Left lung (tissue), 10 donors: ENCODE data around the gene CORO6. TPM values are rescaled to one million over a fixed set of nuclear protein-coding genes. Genes with fewer than 3 reads are reported as not detected.
A peak's percentile ranks its signal among the peaks of the same experiment; 100 is the strongest.

ENCODE experiments used
- ATAC-seq: fragments of 200-7000 bp; cut with Tn5 transposase; one replicate; pipeline ENCODE4 v1.9.1; 2020; ENCODE audit warnings: moderate library complexity
- DNase-seq, 4 donors: peaks; one replicate each; pipeline ENCODE4 v3.0.0-alpha.2; 2013 to 2020
- H3K27ac ChIP-seq, 2 donors: fragments of 200-600 bp; sonication (generic) in 1 of 2; one replicate each; pipeline versions ENCODE4 v1.5.0 to v1.8.0; 2020 to 2021
- H3K27me3 ChIP-seq, 2 donors: fragments of 200-600 bp; sonication (generic) in 1 of 2; one replicate each; pipeline versions ENCODE4 v1.5.0 to v1.8.0; 2020 to 2021
- H3K36me3 ChIP-seq, 2 donors: fragments of 200-600 bp; sonication (generic) in 1 of 2; one replicate each; pipeline versions ENCODE4 v1.5.0 to v1.8.0; 2020 to 2021
- H3K4me1 ChIP-seq, 2 donors: fragments of 200-600 bp; one replicate each; pipeline ENCODE4 v1.8.0; 2021
- H3K4me3 ChIP-seq, 2 donors: fragments of 200-600 bp; sonication (generic) in 1 of 2; one replicate each; pipeline versions ENCODE4 v1.5.0 to v1.8.0; 2020 to 2021; ENCODE audit warnings: mild to moderate bottlenecking in 1 of 2
- H3K9me3 ChIP-seq, 2 donors: fragments of 200-600 bp; sonication (generic) in 1 of 2; one replicate each; pipeline versions ENCODE4 v1.5.0 to v1.8.0; 2020 to 2021
- intact Hi-C, 2 donors: fragments of 100-400 bp; cut with DNase I; formaldehyde crosslinking; loops; one replicate each; pipeline versions ENCODE4 v1.11.2 to v1.14.2; 2022
- polyA plus RNA-seq, 6 donors: library from polyadenylated mRNA; unstranded; fragments of 120-200 nt; gene quantifications; one replicate each; pipeline ENCODE4 v1.2.1, GENCODE V29; 2013; ENCODE audit not compliant: insufficient read length in 6 of 6
- total RNA-seq, 2 donors: library from RNA; stranded (reverse); fragmentation: NEBNext Ultra II Directional; extraction: Animal tissue kit (Norgen Biotek cat#: 25700); gene quantifications; one replicate each; pipeline ENCODE4 v1.2.1, GENCODE V29; 2021
- TF ChIP-seq, protein P1 (sequence below), 2 donors: fragments of 200-600 bp; sonication (generic) in 1 of 2; IDR thresholded peaks; one replicate each; pipeline versions ENCODE4 v1.5.0 to v1.8.0; 2021; ENCODE audit warnings: antibody characterized with exemption in 2 of 2
- donor health status: DM: no; HTN: yes; CAD: no.
- donor health status: DM: no; HTN: no; CAD: no.

CORO6 gene
- total and polyA plus RNA-seq, 8 donors: 3.8 to 6.9 (median 4.2) TPM

DNA sequence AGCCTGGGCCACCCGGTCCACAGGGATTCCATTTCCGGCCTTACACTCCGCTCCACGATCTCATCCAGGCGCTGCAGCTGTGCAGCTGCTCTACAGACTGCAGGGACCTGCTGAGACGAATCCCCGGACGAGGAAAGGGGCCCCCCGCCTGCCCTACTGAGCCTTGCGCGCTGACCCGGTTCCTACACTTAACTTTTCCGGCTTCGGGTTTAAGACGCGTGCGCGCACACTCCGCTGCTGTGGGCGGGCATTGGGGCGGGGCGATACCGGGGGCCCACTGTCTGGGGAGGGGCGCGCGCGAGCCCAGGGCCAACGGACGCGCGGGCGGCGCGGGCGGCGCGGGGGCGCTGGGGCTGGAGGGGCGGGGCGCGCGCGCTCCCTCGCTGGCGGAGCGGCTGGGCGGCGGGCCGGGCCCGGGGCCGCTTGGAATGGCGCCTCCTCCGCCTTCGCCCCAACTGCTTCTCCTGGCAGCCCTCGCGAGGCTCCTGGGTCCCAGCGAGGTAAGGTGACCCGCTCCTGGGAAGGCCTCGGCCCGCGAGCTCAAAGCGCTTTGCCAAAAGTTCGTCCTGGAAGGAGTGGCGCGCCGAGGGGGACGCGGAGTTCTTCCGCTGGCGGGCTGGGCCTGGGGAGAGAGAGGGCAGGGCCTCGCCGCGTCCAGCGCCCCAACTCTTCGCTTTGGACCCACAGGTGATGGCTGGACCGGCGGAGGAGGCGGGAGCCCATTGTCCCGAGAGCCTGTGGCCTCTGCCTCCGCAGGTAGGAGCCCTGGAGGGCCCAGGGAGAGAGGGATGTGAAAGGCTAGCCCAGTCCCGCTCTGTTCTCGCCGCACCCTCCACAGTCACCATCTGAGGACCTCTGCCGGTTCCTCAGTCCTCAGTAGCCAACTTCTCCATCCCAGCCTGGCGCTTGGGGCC lies 54.1 kb downstream of the CORO6 start, which contains the start of gene TP53I13:
Gene TP53I13, plus strand, starts transcription at position 371 of the 914 bp plus-strand sequence. Its CDS starts 58 bp downstream, at position 429.
- TF ChIP-seq, protein P1, sequence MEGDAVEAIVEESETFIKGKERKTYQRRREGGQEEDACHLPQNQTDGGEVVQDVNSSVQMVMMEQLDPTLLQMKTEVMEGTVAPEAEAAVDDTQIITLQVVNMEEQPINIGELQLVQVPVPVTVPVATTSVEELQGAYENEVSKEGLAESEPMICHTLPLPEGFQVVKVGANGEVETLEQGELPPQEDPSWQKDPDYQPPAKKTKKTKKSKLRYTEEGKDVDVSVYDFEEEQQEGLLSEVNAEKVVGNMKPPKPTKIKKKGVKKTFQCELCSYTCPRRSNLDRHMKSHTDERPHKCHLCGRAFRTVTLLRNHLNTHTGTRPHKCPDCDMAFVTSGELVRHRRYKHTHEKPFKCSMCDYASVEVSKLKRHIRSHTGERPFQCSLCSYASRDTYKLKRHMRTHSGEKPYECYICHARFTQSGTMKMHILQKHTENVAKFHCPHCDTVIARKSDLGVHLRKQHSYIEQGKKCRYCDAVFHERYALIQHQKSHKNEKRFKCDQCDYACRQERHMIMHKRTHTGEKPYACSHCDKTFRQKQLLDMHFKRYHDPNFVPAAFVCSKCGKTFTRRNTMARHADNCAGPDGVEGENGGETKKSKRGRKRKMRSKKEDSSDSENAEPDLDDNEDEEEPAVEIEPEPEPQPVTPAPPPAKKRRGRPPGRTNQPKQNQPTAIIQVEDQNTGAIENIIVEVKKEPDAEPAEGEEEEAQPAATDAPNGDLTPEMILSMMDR (IDR thresholded peaks at IDR 0.05): no peak
- peak; percentile 80 to 94 (median 91) for DNase-seq

DNA sequence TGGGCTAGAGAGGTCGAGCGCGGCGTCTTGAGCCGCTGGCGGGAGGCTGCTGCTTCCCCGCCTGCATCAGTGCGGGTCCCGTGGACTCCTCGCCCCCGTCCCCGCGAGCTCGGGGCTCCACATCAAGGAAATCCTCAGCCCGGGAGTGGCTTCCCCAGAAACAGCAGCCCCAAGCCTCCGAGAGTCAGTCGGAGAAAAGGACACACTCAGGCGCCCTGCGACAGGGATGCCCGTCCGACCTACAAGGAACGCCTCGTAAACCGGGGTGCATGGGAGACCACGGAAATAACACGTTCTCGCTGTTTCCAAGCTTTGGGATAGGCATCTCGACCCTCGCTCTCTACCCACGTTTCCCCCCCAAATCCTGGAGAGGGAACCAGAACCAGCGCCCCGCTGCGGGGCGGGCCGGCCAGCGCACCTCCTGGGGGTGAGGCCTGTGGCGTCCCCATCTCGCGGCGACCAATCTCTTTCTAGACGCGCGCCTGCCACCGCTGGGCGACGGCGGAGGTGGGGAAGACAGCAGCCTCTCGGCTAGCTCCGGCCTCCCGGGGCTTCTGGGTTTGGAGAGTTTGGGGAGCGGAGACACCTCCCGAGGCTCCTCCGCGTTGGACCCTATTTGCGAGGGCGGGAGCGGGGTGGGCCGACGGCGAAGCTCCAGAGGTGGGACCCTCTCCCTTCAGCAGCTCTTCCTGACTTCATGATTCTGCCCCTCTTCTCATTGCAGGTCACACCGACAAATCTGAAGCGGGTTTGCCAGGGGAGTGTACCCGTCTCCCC lies 55.0 kb downstream of the CORO6 start:
- intact Hi-C loops: no loop called here
- Histone ChIP-seq H3K27ac (peak overlapping the region; percentile 81 to 87), H3K27me3 (peaks cover 0 to 11% of the 10 kb centered on the region in 2 donors), H3K4me1 (peaks cover 12 to 65% of the 10 kb centered on the region in 2 donors), H3K36me3 (peaks cover 0 to 2% of the 10 kb centered on the region in 2 donors), H3K4me3 (peak overlapping the region; percentile 58 to 72), H3K9me3 (no peaks in the 10 kb centered on the region)
- ATAC-seq (peak; percentile 59), DNase-seq (peak; percentile 38 to 90 (median 70))
- TF ChIP-seq, protein P1 (IDR thresholded peaks at IDR 0.05): peak; percentile 33 to 41

More for the DNA sequence above, 54.1 kb downstream of the CORO6 start, which contains the start of gene TP53I13:
- H3K27ac ChIP-seq: peak within 1 kb of the TSS; percentile 81 to 87
- H3K9me3 ChIP-seq: no peaks in the 10 kb centered on the region
- peak within 1 kb of the TSS; percentile 58 to 72 for H3K4me3 ChIP-seq
- peaks cover 10 to 69% of the 10 kb centered on the region in 2 donors for H3K4me1 ChIP-seq
- ATAC-seq: peak; percentile 75
- peaks cover 0 to 6% of the 10 kb centered on the region in 2 donors for H3K36me3 ChIP-seq
- peaks cover 0 to 11% of the 10 kb centered on the region in 2 donors for H3K27me3 ChIP-seq
- intact Hi-C loops: no loop called here

DNA sequence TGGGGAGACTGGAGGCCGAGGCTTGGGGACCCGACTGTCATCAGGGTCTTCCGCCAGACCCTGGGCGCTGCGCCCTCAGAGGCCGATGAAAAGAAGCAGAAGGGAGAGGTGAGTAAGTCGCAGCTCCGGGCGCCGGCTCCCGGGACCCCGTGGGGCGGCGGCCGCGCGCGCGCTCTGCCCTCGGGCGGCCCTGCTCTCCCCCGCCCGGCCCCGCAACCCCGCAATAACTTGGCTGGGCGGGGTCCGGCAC lies 55.5 kb downstream of the CORO6 start:
- intact Hi-C loops: no loop called here
- peaks cover 0 to 5% of the 10 kb centered on the region in 2 donors for H3K36me3 ChIP-seq
- TF ChIP-seq, protein P1 (IDR thresholded peaks at IDR 0.05): no peak
- H3K27me3 ChIP-seq: peaks cover 0 to 11% of the 10 kb centered on the region in 2 donors
- peak overlapping the region; percentile 58 to 72 for H3K4me3 ChIP-seq
- no peaks in the 10 kb centered on the region for H3K9me3 ChIP-seq
- peak overlapping the region; percentile 81 to 87 for H3K27ac ChIP-seq
- DNase-seq (no peak), ATAC-seq (peak; percentile 3)
- H3K4me1 ChIP-seq: peaks cover 10 to 65% of the 10 kb centered on the region in 2 donors

DNA sequence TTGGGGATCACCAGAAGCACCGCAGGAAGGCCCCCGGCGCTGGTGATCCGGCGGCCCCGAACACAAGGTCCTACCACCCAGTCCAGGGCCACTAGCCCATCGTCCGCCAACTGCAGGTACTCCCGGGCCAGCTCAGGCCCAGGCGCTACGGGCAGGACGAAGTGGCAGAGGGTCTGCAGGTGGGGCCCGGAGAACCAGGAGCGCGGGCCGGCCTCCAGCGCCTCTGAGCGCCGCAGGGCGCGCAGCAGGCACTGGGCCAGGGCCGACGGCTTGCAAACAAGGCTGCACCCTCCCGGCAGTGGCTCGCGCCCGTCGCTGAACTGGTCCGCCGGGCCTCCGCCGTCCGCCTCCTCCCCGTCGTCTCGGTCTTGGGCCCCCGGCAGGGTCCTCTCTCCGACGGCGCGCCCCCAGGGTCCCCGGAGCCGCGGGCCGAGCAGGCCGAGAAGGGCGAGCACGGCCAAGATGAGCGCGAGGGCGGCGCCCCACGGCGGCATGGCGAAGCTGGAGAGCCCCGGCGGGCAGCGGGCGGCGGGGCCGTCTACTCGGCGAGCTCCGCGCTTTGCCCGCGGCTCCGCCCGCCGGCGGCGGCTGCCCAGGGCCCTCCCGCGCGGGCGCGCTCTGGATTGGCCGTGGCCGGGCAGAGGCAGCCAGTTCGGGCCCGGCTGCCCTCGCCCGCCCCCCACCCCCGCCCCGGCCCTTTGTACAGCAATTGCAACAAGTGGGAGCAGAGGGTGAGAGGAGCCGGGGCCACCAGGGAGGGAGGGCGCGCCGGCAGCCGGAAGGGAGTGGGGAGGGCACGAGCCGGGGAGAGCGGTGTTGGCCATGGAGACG lies 56.0 kb downstream of the CORO6 start, which contains the start of gene ABHD15:
Gene ABHD15, minus strand, starts transcription at position 565 of the 831 bp plus-strand sequence. Its CDS starts 71 bp downstream, at position 494.
- peak within 1 kb of the TSS; percentile 81 to 87 for H3K27ac ChIP-seq
- peaks cover 7 to 65% of the 10 kb centered on the region in 2 donors for H3K4me1 ChIP-seq
- H3K27me3 ChIP-seq: peaks cover 0 to 11% of the 10 kb centered on the region in 2 donors
- peaks cover 0 to 5% of the 10 kb centered on the region in 2 donors for H3K36me3 ChIP-seq
- DNase-seq (peak; percentile 47 to 93 (median 72)), ATAC-seq (peak; percentile 64)
- intact Hi-C loops: no loop called here
- peak within 1 kb of the TSS; percentile 58 to 72 for H3K4me3 ChIP-seq
- TF ChIP-seq, protein P1 (IDR thresholded peaks at IDR 0.05): no peak
- H3K9me3 ChIP-seq: no peaks in the 10 kb centered on the region
